Activated CD8-positive, alpha-beta memory T cell treated with anti-CD3 and anti-CD28 coated beads for 48 hours (primary cell): ENCODE data around the gene HSPB9.
A peak's percentile ranks its signal among the peaks of the same experiment; 100 is the strongest.
"Not testable (repeated sequence)": the region's sequence is repeated elsewhere in the genome, so short reads cannot be mapped to it uniquely, and the experiment has no call there.

Experiments
- DNase-seq, 3 experiments: peaks; one replicate each; pipeline ENCODE4 v3.0.0-alpha.2; 2020; ENCODE audit warnings: low read depth in 2 of 3, low spot score in 2 of 3

The HSPB9 gene

GRCh38 chr17:42142371-42142896, 19.8 kb downstream of the HSPB9 start:
- no peak for DNase-seq

DNA sequence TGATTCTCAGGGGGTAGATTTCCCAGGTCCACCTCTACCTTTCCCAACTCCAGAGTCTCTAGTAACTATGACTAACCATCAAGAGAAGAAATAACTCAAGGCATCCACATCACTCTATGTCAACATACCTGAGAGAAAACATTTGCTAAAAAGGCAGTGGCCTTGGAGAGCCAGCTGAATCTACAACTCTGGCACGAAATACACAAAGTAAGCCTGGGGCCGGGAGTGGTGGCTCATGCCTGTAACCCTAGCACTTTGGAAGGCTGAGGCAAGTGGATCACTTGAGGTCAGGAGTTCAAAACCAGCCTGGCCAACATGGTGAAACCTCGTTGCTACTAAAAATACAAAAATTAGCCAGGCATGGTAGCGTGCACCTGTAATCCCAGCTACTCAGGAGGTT, 20.5 kb downstream of the HSPB9 start:
- DNase-seq, result not testable (repeated sequence)

DNA sequence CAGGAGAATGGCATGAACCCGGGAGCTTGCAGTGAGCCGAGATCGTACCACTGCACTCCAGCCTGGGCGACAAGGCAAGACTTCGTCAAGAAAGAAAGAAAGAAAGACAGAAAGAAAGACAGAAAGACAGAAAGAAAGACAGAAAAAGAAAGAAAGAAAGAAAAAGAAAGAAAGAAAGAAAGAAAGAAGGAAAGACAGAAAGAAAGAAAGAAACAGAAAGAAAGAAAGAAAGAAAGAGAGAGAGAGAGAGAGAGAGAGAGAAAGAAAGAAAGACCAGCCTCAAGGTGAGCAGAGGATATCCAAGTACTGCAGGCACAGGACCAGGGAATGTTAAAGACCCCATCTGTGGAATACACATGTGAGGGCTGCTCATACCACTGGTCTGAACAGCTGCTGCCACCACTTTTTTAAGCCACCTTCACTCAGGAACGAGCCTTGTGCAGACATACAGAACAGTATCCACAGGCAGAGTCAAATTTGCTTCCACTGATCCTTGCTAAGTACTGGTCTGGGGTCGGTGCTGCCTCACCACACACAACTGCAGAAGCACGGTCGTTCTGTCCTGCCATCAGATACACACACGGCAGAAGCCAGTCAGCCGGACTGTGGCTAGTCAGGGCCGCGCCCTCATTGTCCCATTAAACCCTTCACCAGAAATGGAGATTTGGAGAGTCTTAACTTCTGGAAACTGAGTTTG, 24.5 kb downstream of the HSPB9 start:
- DNase-seq, result no peak

DNA sequence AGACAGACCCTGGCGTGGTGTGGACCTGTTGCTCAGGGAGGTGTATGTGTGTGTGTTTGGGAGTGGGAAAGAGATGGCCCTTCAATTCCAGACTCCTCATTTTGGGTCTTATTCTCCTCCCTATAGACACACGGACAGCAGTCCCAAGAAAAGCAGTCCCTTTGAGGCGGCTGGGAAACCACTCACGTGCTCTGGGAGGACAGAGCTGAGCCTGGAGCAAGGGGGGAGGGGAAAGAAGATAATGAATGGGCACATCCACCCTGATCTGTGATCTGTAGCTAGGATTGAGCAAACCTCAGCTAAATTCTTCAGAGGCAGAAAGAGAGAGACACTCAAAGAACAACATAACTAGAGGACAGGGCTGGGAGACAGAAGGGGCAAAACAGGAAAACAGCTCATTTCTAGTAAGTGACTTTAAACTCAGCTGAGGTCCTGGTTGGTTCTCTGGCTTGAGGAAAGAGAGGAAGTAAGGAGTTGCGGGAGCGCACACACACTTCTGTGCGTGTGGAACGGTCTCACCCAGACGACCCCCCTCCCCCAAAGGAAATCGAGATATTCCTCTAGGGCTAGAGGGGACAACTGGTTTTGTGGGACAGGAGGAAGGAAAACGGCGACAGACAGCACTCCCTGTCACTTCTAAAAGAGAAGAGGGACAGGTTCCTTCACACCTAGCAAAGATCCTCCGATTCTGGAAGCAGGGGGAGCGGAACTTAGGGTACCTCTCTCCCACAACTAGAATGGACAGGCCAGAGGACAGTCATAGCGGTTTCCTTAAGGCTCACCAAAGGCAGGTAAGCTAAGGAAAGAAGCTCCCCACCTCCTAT, 31.5 kb downstream of the HSPB9 start:
- no peak for DNase-seq

GRCh38 chr17:42155614-42156045, 33.0 kb downstream of the HSPB9 start:
- DNase-seq, result no peak

DNA sequence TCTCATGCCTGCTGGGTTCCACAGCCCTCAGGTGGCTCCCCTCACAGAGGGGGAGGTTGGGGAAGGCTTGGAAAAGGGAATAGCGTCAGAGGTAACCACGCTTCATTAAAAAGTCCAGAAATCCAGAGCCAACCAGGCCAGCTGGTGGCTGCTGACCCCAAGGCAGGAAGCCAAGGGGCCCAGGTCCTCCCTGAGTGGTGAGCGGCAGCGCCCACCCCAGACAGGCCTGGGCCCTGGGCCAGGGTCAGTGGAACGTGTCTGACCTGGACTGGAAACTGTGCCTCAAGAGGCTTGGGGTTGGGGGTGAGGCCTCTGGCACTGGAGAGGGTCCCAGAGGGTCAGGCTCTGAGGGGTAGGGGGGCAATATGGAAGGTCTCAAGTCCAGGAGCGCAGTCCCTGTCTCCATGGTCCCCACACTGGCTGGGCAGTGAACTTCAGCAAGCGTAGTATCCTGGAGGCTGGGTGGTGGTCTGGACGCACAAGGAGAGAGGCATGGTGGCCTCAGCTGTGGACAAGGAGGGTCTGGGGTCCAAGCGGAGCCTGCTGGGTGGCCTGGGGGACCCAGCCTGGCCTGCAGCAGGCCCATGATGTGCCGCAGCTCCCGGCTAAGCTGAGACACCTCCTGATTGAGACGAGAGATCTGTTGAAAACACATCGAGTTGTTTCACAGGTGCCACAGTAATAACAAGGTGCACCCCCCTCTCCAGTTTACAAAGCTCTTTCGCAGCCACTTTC, 37.4 kb downstream of the HSPB9 start:
- DNase-seq, result no peak

- DNase-seq, result no peak
Observed at GRCh38 chr17:42160531-42160910, 37.9 kb downstream of the HSPB9 start.

DNA sequence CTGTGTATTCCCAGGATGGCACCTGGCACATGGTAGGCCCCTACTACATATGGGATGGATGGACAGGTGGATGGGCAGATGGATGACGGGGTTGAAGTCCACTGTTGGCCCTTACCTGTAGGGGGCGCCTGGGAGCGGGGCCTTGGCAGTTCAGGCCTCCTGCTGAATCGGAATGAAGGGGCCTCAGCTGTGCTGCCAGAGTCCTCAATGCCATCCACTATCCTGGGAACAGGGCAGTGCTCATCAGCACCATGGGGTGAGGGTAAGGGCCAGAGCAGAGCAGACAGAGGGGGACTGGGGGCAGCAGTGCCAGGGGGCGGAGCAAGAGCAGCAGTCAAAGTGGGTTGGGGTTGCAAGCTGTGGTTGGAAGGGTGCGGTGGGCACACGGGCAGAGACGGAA, 40.5 kb downstream of the HSPB9 start:
- peak in 2 of 3 experiments; percentile 41 to 51 for DNase-seq

DNA sequence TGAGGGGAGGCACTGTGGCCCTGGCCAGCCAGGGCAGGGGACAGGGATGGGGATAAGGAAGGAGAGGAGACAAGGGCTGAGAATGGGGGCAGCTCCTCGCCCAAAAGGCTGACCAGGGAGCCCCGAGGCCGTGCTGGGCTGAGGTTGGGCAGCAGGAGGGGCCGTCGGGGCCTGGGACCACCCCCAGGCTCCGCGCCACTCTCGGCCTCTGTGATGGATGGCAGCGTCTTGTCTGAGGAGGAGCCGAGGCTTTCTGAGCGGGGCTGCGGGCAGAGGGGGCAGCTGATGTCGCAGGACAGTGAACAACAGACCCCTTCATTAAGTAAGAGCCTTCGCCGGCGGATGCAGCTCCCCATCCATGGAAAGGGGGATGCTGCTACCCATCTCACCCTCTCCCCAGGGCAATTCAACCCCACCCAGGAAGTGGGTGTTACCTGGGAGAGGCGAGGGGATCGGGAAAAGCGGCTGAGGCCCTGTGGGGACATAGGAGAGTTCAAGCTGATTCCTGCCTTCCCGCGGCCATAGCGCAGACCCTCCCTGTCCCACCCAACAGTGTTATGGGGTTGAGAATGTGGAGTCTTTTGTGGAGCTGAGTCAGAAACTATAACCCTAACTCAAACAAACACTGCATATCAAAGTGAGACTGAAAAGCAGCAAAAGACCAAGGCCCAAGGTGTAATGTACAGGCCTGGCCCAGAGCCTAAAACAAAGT, 41.2 kb downstream of the HSPB9 start:
- no peak for DNase-seq

DNA sequence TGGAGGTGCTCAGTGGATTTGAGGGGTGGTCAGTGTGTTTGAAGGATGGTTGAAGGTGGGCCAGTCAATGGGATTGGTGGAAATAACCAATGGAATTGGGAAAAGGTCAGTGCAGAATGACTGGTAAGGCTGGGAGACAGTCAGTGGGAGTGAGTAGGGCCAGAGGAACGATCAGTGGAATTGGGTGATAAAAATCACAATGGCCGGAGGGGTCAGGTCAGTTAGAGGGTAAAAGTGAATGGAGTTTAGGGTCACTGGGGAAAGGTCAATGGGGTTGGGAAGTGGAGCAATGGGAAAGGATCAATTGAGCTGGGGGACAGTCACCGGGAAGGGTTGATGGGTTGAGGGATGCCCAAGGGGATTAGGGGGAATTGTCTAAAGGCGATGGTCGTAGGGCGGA, 43.1 kb downstream of the HSPB9 start:
- DNase-seq, result no peak

DNA sequence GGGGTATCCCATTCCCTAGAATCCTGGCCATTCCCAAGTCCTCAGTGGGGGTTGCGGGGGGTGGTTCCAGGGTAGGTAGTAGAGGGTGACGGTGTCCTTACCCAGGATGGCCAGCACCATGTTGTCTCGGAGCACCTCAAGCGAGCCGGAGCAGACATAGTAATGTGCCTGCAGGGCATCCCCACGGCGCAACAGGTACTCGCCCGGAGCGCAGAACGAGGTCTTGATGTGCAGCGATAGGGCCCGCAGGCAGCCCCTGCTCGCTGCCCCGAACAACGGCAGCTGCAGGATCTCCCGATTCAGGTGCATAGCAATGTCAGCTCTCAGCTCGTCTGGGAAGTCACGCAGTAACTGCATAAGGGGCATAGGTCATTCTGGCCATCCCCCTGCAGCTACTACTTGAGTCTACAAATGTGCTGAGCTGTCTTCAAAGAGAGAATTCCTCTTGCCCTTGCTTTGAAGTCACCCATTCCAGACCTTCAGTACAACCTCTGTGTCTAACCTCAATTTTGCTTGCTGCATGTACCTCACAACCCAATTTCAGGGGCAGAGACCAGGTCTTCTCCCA, 43.7 kb downstream of the HSPB9 start:
- DNase-seq, result no peak

DNA sequence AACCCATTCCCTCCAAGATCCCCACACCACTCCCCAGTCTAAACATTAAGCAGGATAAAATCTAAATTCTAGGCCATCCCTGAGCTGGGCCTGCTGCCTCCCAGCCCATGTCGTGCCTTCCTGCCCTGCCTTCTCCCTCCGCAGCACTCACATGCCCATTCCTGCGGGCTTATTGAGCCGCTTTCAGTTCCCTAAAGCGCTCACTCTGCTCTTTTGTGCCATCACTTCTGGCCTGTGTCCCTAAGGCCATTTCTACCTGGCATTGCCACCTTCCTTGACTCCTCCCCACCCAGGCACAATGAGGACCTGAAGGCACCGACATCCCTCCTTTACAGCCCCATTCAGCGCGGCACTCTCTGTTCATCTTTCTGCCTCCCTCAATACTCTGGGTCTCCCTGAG, 45.2 kb downstream of the HSPB9 start:
- DNase-seq, result no peak

- no peak for DNase-seq
Observed at GRCh38 chr17:42169351-42169750, 46.7 kb downstream of the HSPB9 start.

DNA sequence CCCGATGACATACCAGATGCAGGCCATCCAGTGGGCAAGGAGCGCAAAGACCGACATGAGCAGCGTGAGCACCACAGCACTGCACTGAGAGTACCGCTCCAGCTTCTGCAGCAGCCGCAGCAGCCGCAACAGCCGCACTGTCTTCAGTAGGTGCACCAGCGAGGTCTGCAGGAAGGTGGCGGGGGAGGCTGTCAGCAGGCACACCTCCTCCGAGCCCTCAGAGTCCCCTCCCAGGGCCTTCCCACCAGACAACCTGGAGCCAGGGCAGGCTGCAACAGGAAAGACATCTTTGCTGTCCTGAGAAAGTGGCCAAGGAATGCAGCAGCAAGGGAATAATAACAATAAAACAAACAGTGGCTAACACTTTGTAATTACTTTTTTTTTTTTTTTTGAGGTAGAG, 49.2 kb downstream of the HSPB9 start:
- DNase-seq, result no peak
